22Rv1 (cell line): Measurements from ENCODE around the gene MED12L.
A peak's percentile ranks its signal among the peaks of the same experiment; 100 is the strongest.

Experiments
- H3K27ac ChIP-seq: fragments of 450-650 bp; 2 replicates; pipeline ENCODE4 v1.5.1; 2017
- ZFX ChIP-seq: fragments of 450-650 bp; IDR thresholded peaks from 2 replicates; pipeline ENCODE4 v1.6.1; 2017; ENCODE audit warnings: antibody characterized with exemption, borderline replicate concordance
- TF ChIP-seq, protein P1 (sequence below): fragments of 450-650 bp; IDR thresholded peaks from 2 replicates; pipeline ENCODE4 v1.5.1; 2017; ENCODE audit warnings: mild to moderate bottlenecking

The MED12L gene

DNA sequence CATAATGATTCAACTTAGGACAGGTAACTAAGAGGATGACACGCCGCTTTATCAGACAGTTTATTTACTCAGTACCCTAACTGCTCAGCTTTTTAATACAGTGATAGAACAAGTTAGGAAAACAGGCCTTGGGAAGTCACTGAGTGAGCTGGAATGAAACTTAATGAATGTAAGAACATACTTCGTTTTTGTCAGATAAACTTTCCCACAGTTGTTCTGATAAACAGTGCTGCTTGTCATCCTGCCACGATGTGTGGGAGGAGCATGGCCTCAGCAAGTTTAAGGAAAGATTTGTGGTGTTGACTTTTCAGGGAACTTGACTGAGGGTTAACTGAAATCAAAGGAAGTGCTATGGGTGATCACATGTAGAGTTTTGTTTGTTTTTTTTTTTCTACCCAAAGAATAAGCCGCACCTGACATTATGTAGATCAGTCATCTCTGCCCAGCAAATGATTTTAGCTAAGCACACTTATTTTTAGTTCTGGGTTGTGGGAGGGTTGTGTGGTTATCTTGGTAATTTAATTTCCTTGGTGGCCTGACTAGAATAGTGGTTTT is 198.5 kb downstream of the MED12L start:
- no peak overlapping the region for H3K27ac ChIP-seq

DNA sequence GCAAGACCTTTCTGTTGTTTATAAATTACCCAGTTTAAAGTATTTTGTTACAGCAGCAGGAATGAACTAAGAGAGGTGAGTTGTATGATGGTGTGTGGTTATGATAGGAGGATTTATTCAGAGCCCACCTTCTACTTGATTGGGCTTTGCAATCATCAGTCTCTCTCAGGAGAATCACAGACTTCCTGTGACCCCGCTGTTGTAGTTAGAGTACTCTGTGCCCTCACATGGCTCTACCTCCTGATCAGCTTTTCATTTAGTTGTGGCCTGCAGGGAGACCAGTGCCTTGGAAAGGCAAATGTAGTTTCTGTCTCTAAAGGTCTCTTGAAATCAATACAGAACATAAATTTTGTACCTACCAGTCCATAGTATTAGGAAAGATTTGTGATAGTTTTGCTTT is 200.5 kb downstream of the MED12L start:
- TF ChIP-seq ZFX = no peak
- TF ChIP-seq, protein P1, sequence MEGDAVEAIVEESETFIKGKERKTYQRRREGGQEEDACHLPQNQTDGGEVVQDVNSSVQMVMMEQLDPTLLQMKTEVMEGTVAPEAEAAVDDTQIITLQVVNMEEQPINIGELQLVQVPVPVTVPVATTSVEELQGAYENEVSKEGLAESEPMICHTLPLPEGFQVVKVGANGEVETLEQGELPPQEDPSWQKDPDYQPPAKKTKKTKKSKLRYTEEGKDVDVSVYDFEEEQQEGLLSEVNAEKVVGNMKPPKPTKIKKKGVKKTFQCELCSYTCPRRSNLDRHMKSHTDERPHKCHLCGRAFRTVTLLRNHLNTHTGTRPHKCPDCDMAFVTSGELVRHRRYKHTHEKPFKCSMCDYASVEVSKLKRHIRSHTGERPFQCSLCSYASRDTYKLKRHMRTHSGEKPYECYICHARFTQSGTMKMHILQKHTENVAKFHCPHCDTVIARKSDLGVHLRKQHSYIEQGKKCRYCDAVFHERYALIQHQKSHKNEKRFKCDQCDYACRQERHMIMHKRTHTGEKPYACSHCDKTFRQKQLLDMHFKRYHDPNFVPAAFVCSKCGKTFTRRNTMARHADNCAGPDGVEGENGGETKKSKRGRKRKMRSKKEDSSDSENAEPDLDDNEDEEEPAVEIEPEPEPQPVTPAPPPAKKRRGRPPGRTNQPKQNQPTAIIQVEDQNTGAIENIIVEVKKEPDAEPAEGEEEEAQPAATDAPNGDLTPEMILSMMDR = no peak

More for the DNA sequence above, 198.5 kb downstream of the MED12L start:
- TF ChIP-seq, protein P1 = no peak
- no peak for TF ChIP-seq ZFX

DNA sequence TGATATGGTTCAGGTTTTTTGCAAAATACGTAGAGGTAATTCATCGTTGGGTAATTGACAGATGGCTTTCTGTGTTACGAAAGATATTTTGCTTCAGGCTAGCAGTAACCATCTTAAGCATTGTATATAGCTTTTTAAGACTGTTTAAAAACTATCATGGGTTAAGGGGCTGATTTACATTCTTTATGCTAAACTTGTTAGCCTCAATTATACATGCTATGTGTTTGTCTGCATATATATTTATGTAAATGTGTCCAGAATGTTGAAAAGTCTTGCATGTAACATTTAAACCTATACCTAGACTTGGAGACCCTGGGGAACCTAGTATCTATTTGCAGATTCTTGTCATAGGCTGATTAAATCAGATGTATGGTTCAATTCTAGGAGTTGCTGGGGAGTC is 204.0 kb downstream of the MED12L start:
- H3K27ac ChIP-seq = no peak overlapping the region
- TF ChIP-seq, protein P1 = no peak
- TF ChIP-seq ZFX = no peak

More for the DNA sequence above, 200.5 kb downstream of the MED12L start:
- no peak overlapping the region for H3K27ac ChIP-seq

DNA sequence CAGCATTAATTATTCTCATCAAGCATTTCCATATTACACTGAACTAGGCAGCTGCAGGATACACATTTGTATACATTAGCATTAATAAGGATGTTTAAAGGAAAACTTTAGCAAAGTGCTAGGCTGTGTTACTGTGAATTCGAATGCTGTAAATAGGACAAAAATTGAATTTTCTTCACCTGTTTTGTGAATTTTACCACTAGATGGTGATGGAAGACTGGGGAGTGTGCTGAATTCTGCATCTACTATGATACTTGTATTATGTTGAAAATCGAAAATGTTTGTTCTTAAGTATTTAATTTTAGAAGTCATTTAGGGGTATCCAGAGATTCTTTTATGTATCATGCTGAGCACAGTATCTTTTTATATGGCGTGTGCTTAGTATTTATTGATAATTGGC is 205.2 kb downstream of the MED12L start:
- H3K27ac ChIP-seq = no peak overlapping the region
- no peak for TF ChIP-seq ZFX
- TF ChIP-seq, protein P1 = peak; percentile 16; the same call in 1 of the 2 replicates

DNA sequence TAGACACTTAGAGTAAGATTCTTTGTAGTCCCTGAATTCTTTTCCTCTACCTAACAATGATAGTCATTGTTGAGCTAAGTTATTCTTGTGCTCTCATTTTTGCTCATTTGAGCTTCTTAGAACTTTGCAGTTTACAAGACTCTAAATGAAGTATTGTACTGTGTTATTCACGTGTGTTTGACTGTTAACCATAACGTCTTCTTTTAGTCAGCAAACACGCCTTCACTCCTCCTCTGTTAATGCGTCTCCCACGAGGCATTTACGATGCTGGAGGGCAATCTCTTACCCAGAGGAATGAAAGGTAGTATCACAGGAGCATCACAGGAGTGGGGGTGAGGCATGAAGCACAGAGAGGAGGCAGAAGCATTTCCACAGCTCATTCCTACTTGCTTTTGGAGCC is 207.7 kb downstream of the MED12L start:
- TF ChIP-seq, protein P1 = no peak
- TF ChIP-seq ZFX = no peak
- H3K27ac ChIP-seq = no peak overlapping the region

DNA sequence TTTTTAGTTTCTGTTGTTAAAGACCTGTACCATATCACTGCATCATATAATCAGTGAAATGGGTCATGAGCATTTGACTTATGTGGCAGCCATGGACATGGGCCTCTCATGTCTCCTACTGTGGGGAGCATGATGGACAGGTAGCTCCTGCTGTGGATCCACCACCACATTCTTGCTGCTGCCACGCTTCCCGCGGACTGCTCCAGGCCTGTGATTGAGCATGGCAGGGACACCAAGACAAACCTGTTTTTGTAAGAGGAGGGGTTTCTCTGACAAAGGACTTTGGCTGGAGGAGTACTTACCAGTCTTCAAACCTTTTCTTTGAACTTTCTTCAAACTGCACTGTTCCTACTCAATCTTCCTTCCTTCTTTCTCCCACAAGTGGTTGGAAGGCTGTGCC is 210.8 kb downstream of the MED12L start:
- no peak overlapping the region for H3K27ac ChIP-seq

DNA sequence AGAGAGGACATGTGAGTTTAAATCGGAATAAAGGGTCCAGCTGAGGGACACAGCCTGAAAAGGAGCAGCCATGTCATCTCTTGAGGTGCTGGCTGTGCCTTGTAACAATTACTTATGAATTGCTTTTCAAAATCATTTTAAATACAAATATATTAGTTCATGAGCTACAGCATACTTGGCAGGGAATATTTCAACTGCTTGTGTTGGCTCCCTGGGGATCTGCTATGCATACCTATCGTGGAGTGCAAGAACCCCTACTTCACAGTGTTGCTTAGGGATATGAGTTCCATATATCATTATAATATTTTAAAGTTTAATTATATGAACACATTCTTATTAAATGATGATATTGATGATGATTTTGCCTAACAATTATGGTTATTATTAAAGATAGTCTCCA is 212.0 kb downstream of the MED12L start:
- no peak overlapping the region for H3K27ac ChIP-seq
- TF ChIP-seq ZFX = no peak
- TF ChIP-seq, protein P1 = no peak

More for the DNA sequence above, 210.8 kb downstream of the MED12L start:
- TF ChIP-seq ZFX = no peak
- TF ChIP-seq, protein P1 = no peak
